Measurements from ENCODE around the gene KRTAP7-1.

Gene KRTAP7-1

DNA sequence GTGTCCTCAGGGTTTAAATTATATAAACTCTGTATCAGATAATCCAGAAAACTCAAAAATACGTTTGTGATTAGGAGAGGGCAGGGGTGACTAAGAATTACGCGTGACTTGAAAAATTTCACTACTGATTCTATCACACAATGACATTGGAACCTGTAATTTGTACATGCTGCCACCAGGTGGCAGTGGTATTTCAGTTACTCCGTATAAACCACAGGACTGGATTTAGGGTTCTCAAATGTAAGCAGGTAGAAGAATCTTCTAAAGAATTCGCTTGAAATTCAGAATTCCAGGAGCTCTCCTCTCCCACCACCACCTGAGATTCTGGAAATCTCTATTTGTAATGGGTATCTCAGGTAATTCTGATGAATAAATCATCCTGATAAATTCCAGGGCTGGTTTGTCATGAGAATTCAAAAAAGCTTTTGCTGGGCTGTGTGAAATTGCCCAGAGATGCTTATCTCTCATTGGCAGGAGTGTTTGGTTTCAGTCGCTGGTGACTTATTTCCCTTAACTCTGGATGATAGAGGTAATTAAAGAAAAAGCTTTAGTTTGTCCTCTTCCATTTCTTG, 1.7 kb upstream of the KRTAP7-1 start:
- POLR2A ChIA-PET (ENCODE audit: low non-redundant PET) = no interaction called here
- CTCF ChIA-PET = interaction anchor here (0.6 to 0.9 kb wide), 4 partner anchors 10 to 1509 kb away, joined by 3 read pairs; no protein-coding TSS in a partner anchor
- no peak overlapping the region for H3K27ac ChIP-seq
- TF ChIP-seq, protein P1, sequence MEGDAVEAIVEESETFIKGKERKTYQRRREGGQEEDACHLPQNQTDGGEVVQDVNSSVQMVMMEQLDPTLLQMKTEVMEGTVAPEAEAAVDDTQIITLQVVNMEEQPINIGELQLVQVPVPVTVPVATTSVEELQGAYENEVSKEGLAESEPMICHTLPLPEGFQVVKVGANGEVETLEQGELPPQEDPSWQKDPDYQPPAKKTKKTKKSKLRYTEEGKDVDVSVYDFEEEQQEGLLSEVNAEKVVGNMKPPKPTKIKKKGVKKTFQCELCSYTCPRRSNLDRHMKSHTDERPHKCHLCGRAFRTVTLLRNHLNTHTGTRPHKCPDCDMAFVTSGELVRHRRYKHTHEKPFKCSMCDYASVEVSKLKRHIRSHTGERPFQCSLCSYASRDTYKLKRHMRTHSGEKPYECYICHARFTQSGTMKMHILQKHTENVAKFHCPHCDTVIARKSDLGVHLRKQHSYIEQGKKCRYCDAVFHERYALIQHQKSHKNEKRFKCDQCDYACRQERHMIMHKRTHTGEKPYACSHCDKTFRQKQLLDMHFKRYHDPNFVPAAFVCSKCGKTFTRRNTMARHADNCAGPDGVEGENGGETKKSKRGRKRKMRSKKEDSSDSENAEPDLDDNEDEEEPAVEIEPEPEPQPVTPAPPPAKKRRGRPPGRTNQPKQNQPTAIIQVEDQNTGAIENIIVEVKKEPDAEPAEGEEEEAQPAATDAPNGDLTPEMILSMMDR (conservative IDR thresholded peaks at IDR 0.05; ENCODE audit: low read depth) = no peak; the same call in 1 of the 2 replicates
- no peak for DNase-seq (ENCODE audit: low spot score)

DNA sequence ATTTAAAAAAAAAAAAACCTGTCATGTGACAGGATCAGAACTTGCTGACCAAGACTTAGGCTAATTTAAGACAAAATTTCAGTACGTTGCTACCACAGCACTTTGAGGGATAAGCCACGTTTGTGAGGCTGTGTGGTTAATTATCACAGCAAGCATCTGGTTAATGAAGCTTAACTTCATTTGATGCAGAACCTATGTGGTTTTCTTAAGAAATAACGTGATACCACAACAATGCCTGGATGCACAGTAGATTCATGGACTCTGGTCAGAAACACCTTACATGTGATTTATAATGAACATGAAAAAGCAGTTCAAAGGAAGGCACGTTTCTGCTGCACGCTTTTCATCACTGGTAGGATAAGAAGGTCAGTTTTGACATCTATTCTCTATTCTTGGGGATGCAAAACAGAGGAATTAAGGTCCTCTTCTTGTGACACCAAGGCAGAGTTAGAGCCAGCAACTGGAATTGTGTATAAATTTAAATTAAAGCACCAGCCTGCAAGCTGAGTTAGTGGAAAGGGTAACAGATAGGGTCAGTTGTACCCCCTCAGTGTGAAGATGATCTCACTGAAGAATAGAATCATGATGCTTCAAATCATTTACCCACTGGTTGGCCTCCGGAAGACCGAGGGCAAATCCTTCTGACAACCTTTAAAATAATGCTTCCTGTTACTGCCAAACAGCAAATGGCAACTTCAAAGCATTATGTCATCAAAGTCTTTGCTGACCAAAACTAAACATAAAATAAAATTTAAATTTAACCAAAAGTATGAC, 10.5 kb downstream of the KRTAP7-1 start:
- no peak for DNase-seq (ENCODE audit: low spot score)
- H3K27ac ChIP-seq = no peak overlapping the region
- TF ChIP-seq, protein P1 (conservative IDR thresholded peaks at IDR 0.05; ENCODE audit: low read depth) = no peak
- CTCF ChIA-PET = no interaction called here
- POLR2A ChIA-PET (ENCODE audit: low non-redundant PET) = no interaction called here

DNA sequence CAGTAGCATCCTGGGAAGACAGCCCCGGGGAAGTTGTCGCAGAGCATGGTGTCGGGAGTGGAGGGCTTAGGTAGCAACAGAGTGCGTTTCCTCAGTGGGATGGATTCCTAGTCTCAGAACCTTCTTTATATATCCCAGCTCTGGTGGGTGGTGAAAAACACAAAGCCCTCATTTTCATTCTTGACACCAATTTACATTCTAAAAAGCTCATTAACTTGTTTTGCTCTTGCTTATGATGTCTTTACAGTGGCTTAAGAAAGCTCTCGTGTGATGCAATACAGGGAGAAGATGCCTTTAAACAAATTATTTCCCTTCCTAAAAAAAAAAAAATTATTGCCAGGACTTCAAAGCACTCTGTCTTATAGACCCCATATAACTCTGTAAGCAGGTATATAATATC, 16.4 kb downstream of the KRTAP7-1 start, which contains the start of gene KRTAP8-1:
Gene KRTAP8-1 (minus strand): TSS at position 101 of the 400 bp plus-strand sequence. CDS start 54 bp downstream, at position 47.
- ChIA-PET CTCF (no interaction called here), POLR2A (ENCODE audit: low non-redundant PET) (no interaction called here)
- H3K27ac ChIP-seq = no peak within 1 kb of the TSS
- TF ChIP-seq, protein P1 (conservative IDR thresholded peaks at IDR 0.05; ENCODE audit: low read depth) = no peak
- no peak for DNase-seq (ENCODE audit: low spot score)

DNA sequence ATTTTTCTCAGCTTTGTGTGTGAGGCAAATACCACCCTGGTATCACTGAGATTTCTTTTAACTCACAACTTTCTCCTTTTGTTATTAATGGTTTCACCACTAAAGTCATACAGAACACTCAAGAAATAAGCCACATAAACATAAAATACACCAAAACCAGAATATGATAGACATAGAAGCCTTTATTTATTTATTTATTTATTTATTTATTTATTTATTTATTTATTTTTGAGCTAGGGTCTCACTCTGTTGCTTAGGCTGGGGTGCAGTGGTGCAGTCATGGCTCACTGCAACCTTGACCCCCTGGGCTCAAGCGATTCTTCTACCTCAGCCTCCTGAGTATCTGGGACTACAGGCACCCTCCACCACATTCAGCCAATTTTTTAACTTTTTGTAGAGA, 29.0 kb downstream of the KRTAP7-1 start:
- CTCF ChIA-PET = no interaction called here
- POLR2A ChIA-PET (ENCODE audit: low non-redundant PET) = no interaction called here
- TF ChIP-seq, protein P1 (conservative IDR thresholded peaks at IDR 0.05; ENCODE audit: low read depth) = no peak
- no peak for DNase-seq (ENCODE audit: low spot score)
- no peak overlapping the region for H3K27ac ChIP-seq

DNA sequence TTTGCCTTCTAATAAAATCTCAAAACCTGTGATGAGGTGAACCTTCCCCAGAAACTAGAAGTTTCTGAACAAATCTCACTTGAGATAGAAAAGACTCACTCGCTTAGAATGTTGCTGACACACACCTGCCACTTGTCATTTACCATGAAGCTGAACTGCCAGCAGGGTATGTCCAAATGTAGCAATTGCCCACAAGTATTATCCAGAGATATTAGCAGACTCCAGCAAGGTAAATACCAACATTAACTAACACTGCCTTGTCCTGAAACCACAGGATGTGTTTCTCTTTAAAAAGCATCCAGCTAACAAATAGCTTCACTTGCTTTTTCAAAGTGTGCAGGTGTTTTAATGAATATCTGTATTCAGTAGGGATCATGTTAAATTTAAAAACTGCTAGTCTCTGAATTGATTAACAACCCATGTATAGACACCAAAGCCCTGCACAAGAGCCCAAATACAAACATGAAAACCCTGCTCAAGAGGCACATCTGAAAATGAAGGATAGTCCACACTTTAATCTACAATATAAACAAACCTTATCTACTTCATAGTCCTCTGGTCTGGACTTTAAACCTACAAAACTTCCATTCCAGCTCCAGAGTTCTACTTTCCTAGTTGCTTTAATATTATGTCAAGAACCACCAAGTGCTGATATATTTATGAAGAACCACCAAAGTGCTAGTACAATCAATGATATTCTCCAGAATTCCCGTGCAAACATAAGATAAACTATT, 35.8 kb downstream of the KRTAP7-1 start:
- ChIA-PET POLR2A (ENCODE audit: low non-redundant PET) (no interaction called here), CTCF (no interaction called here)
- no peak overlapping the region for H3K27ac ChIP-seq
- TF ChIP-seq, protein P1 (conservative IDR thresholded peaks at IDR 0.05; ENCODE audit: low read depth) = no peak
- DNase-seq (ENCODE audit: low spot score) = no peak

DNA sequence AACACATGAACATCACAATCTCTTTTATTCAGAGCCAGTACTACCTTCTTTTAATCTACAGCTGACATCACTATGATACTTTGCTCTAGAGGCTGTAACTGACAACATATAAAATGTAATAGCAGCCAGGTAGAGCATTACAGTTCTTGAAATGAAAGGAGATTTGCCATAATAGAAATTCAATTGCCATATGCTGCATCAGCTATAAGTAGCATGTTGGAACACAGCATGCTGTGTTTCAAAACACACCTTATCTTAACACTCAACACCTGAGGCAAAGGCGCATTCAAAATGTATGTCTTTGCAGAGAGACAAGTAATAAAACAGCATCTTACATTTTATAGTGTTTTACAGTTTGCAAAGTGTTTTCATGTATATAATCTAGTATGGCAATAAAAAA, 50.3 kb downstream of the KRTAP7-1 start:
- ChIA-PET POLR2A (ENCODE audit: low non-redundant PET) (no interaction called here), CTCF (no interaction called here)
- H3K27ac ChIP-seq = no peak overlapping the region
- TF ChIP-seq, protein P1 (conservative IDR thresholded peaks at IDR 0.05; ENCODE audit: low read depth) = no peak
- no peak for DNase-seq (ENCODE audit: low spot score)

All from RWPE1 (cell line).